Measurements from ENCODE around the gene ADGRE2. TPM values are rescaled to one million over a fixed set of nuclear protein-coding genes. Genes with fewer than 3 reads are reported as not detected.

The ADGRE2 gene
- total RNA-seq, 1 experiment from 2014 or later, result 1.2 TPM

- no peak for TF ChIP-seq CTCF (conservative IDR thresholded peaks at IDR 0.05)
- H3K56ac ChIP-seq (ENCODE audit: insufficient read length, low read depth, low read length), result no peak overlapping the region
- peaks cover 68 to 87% (median 74%) of the 10 kb centered on the region in 3 experiments for H3K36me3 Mint-ChIP-seq (ENCODE audit: insufficient read depth in 1 of 3, low read depth in 3 of 3)
- no peak overlapping the region for H3K14ac ChIP-seq (ENCODE audit: insufficient read depth, low read length)
- no peak overlapping the region for H3K4me2 ChIP-seq (ENCODE audit: insufficient read depth, insufficient read length, low read length)
- no peak for DNase-seq
- H3K27me3 Mint-ChIP-seq (ENCODE audit: low read depth), result no peaks in the 10 kb centered on the region; the same call in 1 of the 2 replicates
- no peak overlapping the region for H2AK5ac ChIP-seq (ENCODE audit: insufficient read length, low read length)
- no peak overlapping the region for H2BK120ac ChIP-seq (ENCODE audit: low read depth, low read length, poor library complexity, severe bottlenecking)
- no peak overlapping the region for H3K23ac ChIP-seq (ENCODE audit: insufficient read length, low read depth, low read length)
- no peaks in the 10 kb centered on the region for H3K4me1 ChIP-seq (ENCODE audit: insufficient read depth, low read length)
- peaks cover 52% of the 10 kb centered on the region for H3K9me3 ChIP-seq (ENCODE audit: control insufficient read depth, low read depth, low read length)
- H2BK20ac ChIP-seq (ENCODE audit: low read depth, low read length, poor library complexity, severe bottlenecking), result no peak overlapping the region
- H2BK5ac ChIP-seq (ENCODE audit: insufficient read length, low read length), result no peak overlapping the region
- no peak overlapping the region for H2BK15ac ChIP-seq (ENCODE audit: low read depth, low read length)
- H3K79me1 ChIP-seq (ENCODE audit: insufficient read depth, low read depth, low read length, poor library complexity, severe bottlenecking), result no peaks in the 10 kb centered on the region
- H4K20me1 ChIP-seq (ENCODE audit: control insufficient read depth, insufficient read depth, insufficient read length), result no peaks in the 10 kb centered on the region
- H2BK12ac ChIP-seq (ENCODE audit: insufficient read length, low read depth, low read length), result no peak overlapping the region
- H4K8ac ChIP-seq (replicated peaks; ENCODE audit: insufficient read length, low read depth, low read length), result no peak overlapping the region
- no peak overlapping the region for H3K4me3 Mint-ChIP-seq
- no peaks in the 10 kb centered on the region for H3K23me2 ChIP-seq (ENCODE audit: insufficient read length, low read depth, low read length, poor library complexity, severe bottlenecking)
- no peak overlapping the region for H3K27ac ChIP-seq (ENCODE audit: insufficient read length, low read depth, low read length)
- no CpG with 5 or more reads among the region's 18 CpGs for WGBS (ENCODE audit: extremely low coverage, insufficient read length, low lambda C conversion rate)
- H3K4me1 Mint-ChIP-seq, result no peaks in the 10 kb centered on the region
- H3K27ac Mint-ChIP-seq, result no peak overlapping the region
- H4K91ac ChIP-seq (ENCODE audit: insufficient read length, low read depth, low read length), result no peak overlapping the region
- no peak overlapping the region for H4K5ac ChIP-seq (ENCODE audit: insufficient read length, low read depth, low read length)
- H2AFZ ChIP-seq (ENCODE audit: low read length), result no peak overlapping the region
- H3K9ac ChIP-seq (ENCODE audit: extremely low read depth, insufficient read length, low read length), result no peak overlapping the region
- no peak overlapping the region for H3K4ac ChIP-seq (ENCODE audit: low read depth, low read length)
- no peaks in the 10 kb centered on the region for H3K79me2 ChIP-seq (ENCODE audit: insufficient read depth, low read length)
- peaks cover 91 to 96% of the 10 kb centered on the region in 2 experiments for H3K9me3 Mint-ChIP-seq
- no peak overlapping the region for H3T11ph ChIP-seq (ENCODE audit: low read length)
- no peak overlapping the region for H3K18ac ChIP-seq (ENCODE audit: insufficient read length, low read depth, low read length)
- H3K27me3 ChIP-seq (ENCODE audit: insufficient read depth, low read length), result no peaks in the 10 kb centered on the region
Observed at GRCh38 chr19:14718522-14719116, 59.7 kb downstream of the ADGRE2 start.
